Thyroid gland (tissue), 4 donors: ENCODE data around the gene BEND4.

Experiments used
- POLR2A ChIP-seq, 2 donors: fragments of 450-650 bp; IDR thresholded peaks; one replicate each; pipeline ENCODE4 v1.6.1; 2017; ENCODE audit warnings: antibody characterized with exemption in 2 of 2, mild to moderate bottlenecking in 2 of 2, moderate library complexity in 1 of 2
- TF ChIP-seq, protein P1 (sequence below), 6 experiments: fragments of 200-600 bp in 3 of 6; fragments of 450-650 bp in 3 of 6; sonication (generic) in 3 of 6; IDR thresholded peaks; one replicate each; pipeline ENCODE4 v1.5.1; 2016 to 2019; ENCODE audit warnings: antibody characterized with exemption in 6 of 6, mild to moderate bottlenecking in 2 of 6, inconsistent platforms in 1 of 6, moderate library complexity in 1 of 6

DNA sequence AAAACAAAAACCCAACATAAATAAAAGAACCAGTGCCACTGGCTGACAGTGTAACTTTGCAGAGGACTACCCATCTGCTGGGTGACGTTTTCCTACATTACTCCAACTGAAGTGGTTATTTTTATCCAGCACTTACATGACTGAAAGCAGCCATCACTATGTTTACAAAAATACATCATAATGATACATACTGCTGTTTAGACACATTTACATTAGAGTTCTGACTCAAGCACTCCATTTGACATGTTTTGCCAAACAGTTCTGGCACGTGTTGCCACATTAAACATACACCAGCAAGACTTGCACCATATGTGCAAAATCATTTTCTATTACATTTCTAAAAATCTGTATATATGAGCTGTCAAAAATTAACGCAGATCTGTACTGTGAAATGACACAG, 39.6 kb downstream of the BEND4 start:
- TF ChIP-seq, protein P1, sequence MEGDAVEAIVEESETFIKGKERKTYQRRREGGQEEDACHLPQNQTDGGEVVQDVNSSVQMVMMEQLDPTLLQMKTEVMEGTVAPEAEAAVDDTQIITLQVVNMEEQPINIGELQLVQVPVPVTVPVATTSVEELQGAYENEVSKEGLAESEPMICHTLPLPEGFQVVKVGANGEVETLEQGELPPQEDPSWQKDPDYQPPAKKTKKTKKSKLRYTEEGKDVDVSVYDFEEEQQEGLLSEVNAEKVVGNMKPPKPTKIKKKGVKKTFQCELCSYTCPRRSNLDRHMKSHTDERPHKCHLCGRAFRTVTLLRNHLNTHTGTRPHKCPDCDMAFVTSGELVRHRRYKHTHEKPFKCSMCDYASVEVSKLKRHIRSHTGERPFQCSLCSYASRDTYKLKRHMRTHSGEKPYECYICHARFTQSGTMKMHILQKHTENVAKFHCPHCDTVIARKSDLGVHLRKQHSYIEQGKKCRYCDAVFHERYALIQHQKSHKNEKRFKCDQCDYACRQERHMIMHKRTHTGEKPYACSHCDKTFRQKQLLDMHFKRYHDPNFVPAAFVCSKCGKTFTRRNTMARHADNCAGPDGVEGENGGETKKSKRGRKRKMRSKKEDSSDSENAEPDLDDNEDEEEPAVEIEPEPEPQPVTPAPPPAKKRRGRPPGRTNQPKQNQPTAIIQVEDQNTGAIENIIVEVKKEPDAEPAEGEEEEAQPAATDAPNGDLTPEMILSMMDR (IDR thresholded peaks at IDR 0.05), result no peak
- TF ChIP-seq POLR2A (IDR thresholded peaks at IDR 0.05), result no peak
